ENCODE results near the gene IL17RC.
"Not testable (repeated sequence)": the region's sequence is repeated elsewhere in the genome, so short reads cannot be mapped to it uniquely, and the experiment has no call there.

Gene IL17RC

GRCh38 chr3:9916734-9917680, at the start of gene IL17RC:
TSS of gene IL17RC (plus strand) at chr3:9917098. CDS start at chr3:9917316, 218 bp downstream.
- peak; percentile 82 to 88 for DNase-seq

- DNase-seq: no peak
Measured at GRCh38 chr3:9867106-9867505, 49.8 kb upstream of the IL17RC start.

GRCh38 chr3:9869955-9870354, 46.9 kb upstream of the IL17RC start:
- no peak for DNase-seq

GRCh38 chr3:9870978-9871377, 45.9 kb upstream of the IL17RC start:
- no peak for DNase-seq

GRCh38 chr3:9872067-9872466, 44.8 kb upstream of the IL17RC start:
- not testable (repeated sequence) for DNase-seq

GRCh38 chr3:9875448-9875847, 41.5 kb upstream of the IL17RC start:
- DNase-seq: peak in 1 of 2 experiments; percentile 37

GRCh38 chr3:9876255-9876654, 40.6 kb upstream of the IL17RC start:
- not testable (repeated sequence) for DNase-seq

GRCh38 chr3:9876991-9877390, 39.9 kb upstream of the IL17RC start:
- DNase-seq: no peak

GRCh38 chr3:9878700-9879099, 38.2 kb upstream of the IL17RC start:
- DNase-seq: no peak

GRCh38 chr3:9879830-9880549, 36.9 kb upstream of the IL17RC start, which contains the start of gene CIDEC:
TSS of gene CIDEC (minus strand) at chr3:9880253. CDS start at chr3:9878486, 1,767 bp downstream.
- no peak for DNase-seq

GRCh38 chr3:9881441-9881840, 35.5 kb upstream of the IL17RC start:
- DNase-seq: peak; percentile 8 to 71

- no peak for DNase-seq
Measured at GRCh38 chr3:9883706-9884554, 33.0 kb upstream of the IL17RC start.

- DNase-seq: no peak
Measured at GRCh38 chr3:9884555-9885165, 32.2 kb upstream of the IL17RC start.

- DNase-seq: no peak
Measured at GRCh38 chr3:9886328-9886727, 30.6 kb upstream of the IL17RC start.

GRCh38 chr3:9887480-9887879, 29.4 kb upstream of the IL17RC start:
- DNase-seq: no peak

- DNase-seq: no peak
Measured at GRCh38 chr3:9888540-9888939, 28.4 kb upstream of the IL17RC start.

GRCh38 chr3:9889405-9889804, 27.5 kb upstream of the IL17RC start:
- DNase-seq: no peak

GRCh38 chr3:9890249-9891071, 26.4 kb upstream of the IL17RC start, which contains the start of gene JAGN1:
TSS of gene JAGN1 (plus strand) at chr3:9890610. CDS start at chr3:9890723, 113 bp downstream.
- DNase-seq: peak; percentile 70 to 80

- DNase-seq: no peak
Measured at GRCh38 chr3:9891072-9891622, 25.8 kb upstream of the IL17RC start.

- no peak for DNase-seq
Measured at GRCh38 chr3:9893739-9894138, 23.2 kb upstream of the IL17RC start.

- DNase-seq: not testable (repeated sequence)
Measured at GRCh38 chr3:9895715-9896114, 21.2 kb upstream of the IL17RC start.
